GM12865 (cell line): ENCODE measurements around the gene HP.

Experiments
- DNase-seq: peaks from one replicate; pipeline ENCODE4 v3.0.0; 2010; ENCODE audit warnings: low read depth
- H3K4me3 ChIP-seq: 2 replicates; pipeline ENCODE4 v1.5.1; 2011; ENCODE audit warnings: mild to moderate bottlenecking, low read depth, low read length, control low read depth
- TF ChIP-seq, protein P1 (sequence below): IDR thresholded peaks from 2 replicates; pipeline ENCODE4 v1.5.1; 2011; ENCODE audit warnings: low read length, control low read depth, low read depth, inconsistent platforms; ENCODE audit not compliant: insufficient read depth; ENCODE audit errors: missing control alignments

HP gene

DNA sequence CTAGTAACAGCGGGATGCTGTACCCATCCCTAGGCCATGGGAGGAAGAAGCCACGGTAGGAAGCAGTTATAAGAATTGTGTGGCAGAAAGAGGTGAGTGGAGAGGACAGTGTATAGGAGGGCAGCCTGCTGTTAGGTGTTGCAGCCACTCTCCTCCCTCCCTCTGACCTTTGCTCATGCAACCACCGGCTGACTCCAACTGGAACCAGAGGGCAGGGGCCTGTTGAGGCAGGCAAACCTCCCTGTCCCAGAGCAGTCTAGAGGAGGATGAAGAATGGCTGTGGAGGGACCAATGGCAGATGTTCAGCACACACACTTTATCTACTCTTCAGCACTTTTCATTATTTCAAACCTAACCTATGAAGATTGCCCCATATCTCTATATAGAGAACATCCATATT lies 36.9 kb downstream of the HP start:
- H3K4me3 ChIP-seq: no peak overlapping the region
- DNase-seq: no peak
- TF ChIP-seq, protein P1, sequence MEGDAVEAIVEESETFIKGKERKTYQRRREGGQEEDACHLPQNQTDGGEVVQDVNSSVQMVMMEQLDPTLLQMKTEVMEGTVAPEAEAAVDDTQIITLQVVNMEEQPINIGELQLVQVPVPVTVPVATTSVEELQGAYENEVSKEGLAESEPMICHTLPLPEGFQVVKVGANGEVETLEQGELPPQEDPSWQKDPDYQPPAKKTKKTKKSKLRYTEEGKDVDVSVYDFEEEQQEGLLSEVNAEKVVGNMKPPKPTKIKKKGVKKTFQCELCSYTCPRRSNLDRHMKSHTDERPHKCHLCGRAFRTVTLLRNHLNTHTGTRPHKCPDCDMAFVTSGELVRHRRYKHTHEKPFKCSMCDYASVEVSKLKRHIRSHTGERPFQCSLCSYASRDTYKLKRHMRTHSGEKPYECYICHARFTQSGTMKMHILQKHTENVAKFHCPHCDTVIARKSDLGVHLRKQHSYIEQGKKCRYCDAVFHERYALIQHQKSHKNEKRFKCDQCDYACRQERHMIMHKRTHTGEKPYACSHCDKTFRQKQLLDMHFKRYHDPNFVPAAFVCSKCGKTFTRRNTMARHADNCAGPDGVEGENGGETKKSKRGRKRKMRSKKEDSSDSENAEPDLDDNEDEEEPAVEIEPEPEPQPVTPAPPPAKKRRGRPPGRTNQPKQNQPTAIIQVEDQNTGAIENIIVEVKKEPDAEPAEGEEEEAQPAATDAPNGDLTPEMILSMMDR: no peak

DNA sequence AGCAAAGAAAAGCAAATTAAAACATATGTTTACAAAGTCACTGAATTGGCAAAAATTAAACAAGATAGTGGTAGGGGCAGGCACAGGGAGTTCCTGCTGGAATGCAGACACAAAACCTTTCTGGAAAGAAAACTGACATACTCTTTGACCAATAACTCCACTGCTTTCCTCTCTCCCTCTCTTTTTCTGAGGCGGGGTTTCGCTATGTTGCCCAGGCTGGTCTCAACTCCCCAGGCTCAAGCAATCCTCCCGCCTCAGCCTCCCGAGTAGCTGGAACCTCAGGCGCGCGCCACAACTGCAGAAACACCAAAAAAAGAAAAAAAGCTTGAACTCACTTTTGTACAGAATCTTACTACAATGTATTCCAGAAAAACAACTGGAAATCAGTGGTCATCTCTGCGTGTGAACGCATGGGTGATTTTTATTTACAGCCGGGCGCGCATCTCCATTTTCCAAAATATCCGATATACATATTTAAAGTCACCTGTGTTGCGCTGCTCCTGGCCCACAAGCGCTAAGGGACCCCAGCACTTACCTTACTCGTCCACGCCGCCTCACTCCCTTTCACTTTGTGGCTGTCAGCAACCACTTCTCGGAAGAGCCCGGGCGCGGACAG lies 38.6 kb downstream of the HP start:
- TF ChIP-seq, protein P1: no peak
- peak overlapping the region; percentile 95 for H3K4me3 ChIP-seq
- peak; percentile 33 for DNase-seq

DNA sequence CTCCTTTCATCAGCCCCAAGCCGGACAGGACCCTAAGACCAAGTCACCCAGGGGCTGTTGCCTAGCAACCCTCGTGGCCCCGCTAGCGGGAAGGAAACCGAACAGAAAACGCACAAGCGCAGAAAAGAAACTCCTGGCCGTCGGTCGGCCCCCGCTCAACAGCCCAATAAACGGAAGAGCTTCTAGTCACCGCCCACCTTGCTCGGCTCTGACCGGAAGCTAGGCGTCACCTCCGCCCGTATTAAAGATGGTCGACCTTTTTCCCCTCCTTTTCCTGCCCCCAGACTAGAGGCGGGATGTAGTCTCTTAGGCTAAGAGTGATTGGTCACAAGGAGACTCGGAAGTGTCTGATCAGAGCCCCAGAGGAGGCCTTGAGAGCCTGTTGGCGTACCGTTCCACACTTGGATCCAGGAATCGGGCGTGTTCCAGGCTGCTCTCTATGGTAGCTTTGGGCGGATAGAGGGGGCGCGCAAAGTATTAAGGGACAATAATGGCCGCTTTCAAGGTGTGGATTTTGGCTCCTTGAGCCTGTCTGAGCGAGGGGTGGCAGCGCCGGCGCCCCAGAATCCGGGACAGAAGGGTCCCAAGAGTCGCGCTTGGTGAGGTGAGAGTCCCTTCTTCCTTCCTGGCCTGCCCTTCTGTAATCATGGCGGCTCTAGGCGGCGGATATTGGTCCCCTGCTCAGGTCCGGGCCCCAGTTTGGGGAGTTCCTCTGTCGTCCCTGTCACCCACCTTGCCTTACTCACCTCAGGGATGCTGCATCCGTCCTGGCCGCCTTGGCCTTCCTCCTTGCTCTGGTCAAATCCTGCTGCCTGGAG lies 39.4 kb downstream of the HP start, which contains the start of the genes DHX38 and TXNL4B:
TSS of gene DHX38 (plus strand) at position 400 of the 818 bp plus-strand sequence. CDS start 2,311 bp downstream, outside the sequence.
TSS of gene TXNL4B (minus strand) at position 173 of the 818 bp plus-strand sequence. CDS start 2,871 bp downstream, outside the sequence.
- peak; percentile 98 for DNase-seq
- TF ChIP-seq, protein P1: no peak
- H3K4me3 ChIP-seq: peak within 1 kb of the TSS; percentile 95

DNA sequence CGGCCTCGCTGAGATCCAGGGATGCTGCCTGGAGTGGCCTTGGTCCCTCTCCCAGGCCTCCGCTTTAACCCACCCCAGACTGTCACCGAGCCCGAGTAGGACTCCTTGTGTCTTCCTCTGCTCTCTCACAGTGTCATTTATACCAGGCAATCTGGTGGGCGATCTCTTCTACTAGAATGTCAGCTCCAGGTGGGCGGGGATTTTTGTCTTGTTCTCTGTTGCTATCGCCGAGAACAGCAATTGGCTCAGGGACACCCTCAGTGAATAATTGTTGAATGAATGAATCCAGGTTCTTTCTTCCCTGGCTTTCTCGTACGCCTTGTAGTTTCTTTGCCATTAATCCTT lies 39.9 kb downstream of the HP start:
- DNase-seq: no peak
- peak overlapping the region; percentile 95 for H3K4me3 ChIP-seq
- TF ChIP-seq, protein P1: no peak

DNA sequence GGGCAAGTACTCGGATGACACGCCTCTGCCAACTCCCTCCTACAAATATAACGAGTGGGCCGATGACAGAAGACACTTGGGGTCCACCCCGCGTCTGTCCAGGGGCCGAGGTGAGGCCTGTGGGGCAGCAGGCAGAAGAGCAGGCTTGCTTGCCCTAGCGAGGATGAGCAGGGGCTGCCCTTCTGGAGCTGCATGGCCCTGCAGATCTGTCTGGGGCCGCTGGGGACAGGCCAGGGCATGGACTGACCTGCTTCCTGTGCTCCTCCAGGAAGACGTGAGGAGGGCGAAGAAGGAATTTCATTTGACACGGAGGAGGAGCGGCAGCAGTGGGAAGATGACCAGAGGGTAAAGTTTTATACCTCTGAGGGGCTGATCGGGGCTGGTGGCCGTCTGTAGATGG lies 44.6 kb downstream of the HP start:
- H3K4me3 ChIP-seq: no peak overlapping the region
- TF ChIP-seq, protein P1: no peak
- DNase-seq: no peak

DNA sequence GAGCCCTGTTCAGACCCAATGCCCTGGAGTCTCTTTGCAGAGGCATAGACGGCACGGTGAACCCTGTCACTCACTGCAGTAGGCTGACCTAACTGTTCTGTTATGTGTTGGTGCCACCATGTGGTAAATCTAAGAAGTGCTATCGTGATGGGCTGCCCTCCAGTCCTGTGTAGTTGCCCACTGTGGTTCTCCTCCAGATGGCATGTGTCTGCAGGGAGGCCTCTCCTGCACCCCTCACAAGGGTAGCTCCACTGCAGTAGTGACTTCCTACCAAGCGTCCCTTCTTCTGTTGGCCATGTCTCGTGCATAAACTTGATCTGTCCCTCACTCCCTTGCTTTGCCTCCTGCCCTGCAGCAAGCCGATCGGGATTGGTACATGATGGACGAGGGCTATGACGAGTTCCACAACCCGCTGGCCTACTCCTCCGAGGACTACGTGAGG lies 45.1 kb downstream of the HP start:
- TF ChIP-seq, protein P1: peak; percentile 57
- peak; percentile 74 for DNase-seq
- no peak overlapping the region for H3K4me3 ChIP-seq
